Naive thymus-derived CD4-positive, alpha-beta T cell (primary cell): ENCODE data around the gene GIGYF2. TPM values are rescaled to one million over a fixed set of nuclear protein-coding genes. Genes with fewer than 3 reads are reported as not detected.
"Not testable (repeated sequence)": the region's sequence is repeated elsewhere in the genome, so short reads cannot be mapped to it uniquely, and the experiment has no call there.

Experiments used
- ATAC-seq: fragments of 150-1000 bp; cut with Tn5 transposase; 2 replicates; pipeline ENCODE4 v1.10.0; 2021; ENCODE audit warnings: mild to moderate bottlenecking, moderate library complexity
- CTCF ChIA-PET: fragments of 350-600 bp; sonication (Branson Sonifier 250); formaldehyde crosslinking; loops from one replicate; lab custom pipeline; 2021; ENCODE audit warnings: antibody characterized with exemption; lab: Charles Lee
- POLR2A ChIA-PET: fragments of 350-600 bp; sonication (Branson Sonifier 250); formaldehyde crosslinking; loops from one replicate; lab custom pipeline; 2021; ENCODE audit warnings: antibody characterized with exemption, inconsistent platforms; lab: Charles Lee
- DNase-seq, 9 donors: peaks; one replicate each; pipeline versions ENCODE4 v3.0.0 to v3.0.0-alpha.2; 2020 to 2022; ENCODE audit warnings: mixed read lengths in 1 of 9
- H3K27ac ChIP-seq: one replicate; pipeline ENCODE4 v1.7.0; 2013; ENCODE audit warnings: mild to moderate bottlenecking, low read depth, low read length, moderate library complexity
- H3K27me3 ChIP-seq, 2 donors: one replicate each; pipeline ENCODE4 v1.7.0; 2013; ENCODE audit warnings: low read length in 2 of 2, mild to moderate bottlenecking in 2 of 2, moderate library complexity in 2 of 2; ENCODE audit not compliant: control insufficient read depth in 2 of 2, insufficient read depth in 2 of 2
- H3K36me3 ChIP-seq, 3 experiments: 1 replicate in 2 of 3; 2 replicates in 1 of 3; pipeline ENCODE4 v1.7.0; 2013; ENCODE audit warnings: low read length in 3 of 3, mild to moderate bottlenecking in 3 of 3, moderate library complexity in 1 of 3; ENCODE audit not compliant: insufficient read depth in 3 of 3, control insufficient read depth in 2 of 3
- H3K4me1 ChIP-seq, 2 donors: one replicate each; pipeline ENCODE4 v1.7.0; 2013; ENCODE audit warnings: low read length in 2 of 2, mild to moderate bottlenecking in 2 of 2, moderate library complexity in 1 of 2; ENCODE audit not compliant: control insufficient read depth in 2 of 2, insufficient read depth in 2 of 2
- H3K4me3 ChIP-seq: 2 replicates; pipeline ENCODE4 v1.7.0; 2013; ENCODE audit warnings: mild to moderate bottlenecking, low read length
- H3K9me3 ChIP-seq, 3 experiments: 1 replicate in 2 of 3; 2 replicates in 1 of 3; pipeline ENCODE4 v1.7.0; 2013; ENCODE audit warnings: low read length in 3 of 3; ENCODE audit not compliant: control insufficient read depth in 2 of 3
- H3K27ac Mint-ChIP-seq, 9 donors: one replicate each; pipeline ENCODE4 v1.8.0; 2020 to 2022; ENCODE audit warnings: mixed read lengths in 9 of 9, mild to moderate bottlenecking in 8 of 9, moderate library complexity in 5 of 9, inconsistent platforms in 2 of 9
- H3K27me3 Mint-ChIP-seq, 5 donors: one replicate each; pipeline ENCODE4 v1.8.0; 2021 to 2022; ENCODE audit warnings: mixed read lengths in 5 of 5, mild to moderate bottlenecking in 1 of 5
- H3K36me3 Mint-ChIP-seq, 5 donors: one replicate each; pipeline ENCODE4 v1.8.0; 2020 to 2022; ENCODE audit warnings: mixed read lengths in 5 of 5, mild to moderate bottlenecking in 3 of 5, inconsistent platforms in 1 of 5
- H3K4me1 Mint-ChIP-seq, 7 donors: one replicate each; pipeline ENCODE4 v1.8.0; 2020 to 2022; ENCODE audit warnings: mixed read lengths in 7 of 7, mild to moderate bottlenecking in 3 of 7, inconsistent platforms in 1 of 7
- H3K4me3 Mint-ChIP-seq, 10 donors: one replicate each; pipeline ENCODE4 v1.8.0; 2020 to 2022; ENCODE audit warnings: mild to moderate bottlenecking in 10 of 10, mixed read lengths in 10 of 10, moderate library complexity in 6 of 10, inconsistent platforms in 2 of 10
- H3K9me3 Mint-ChIP-seq, 11 donors: one replicate each; pipeline ENCODE4 v1.8.0; 2020 to 2022; ENCODE audit warnings: mixed read lengths in 11 of 11, mild to moderate bottlenecking in 4 of 11, inconsistent platforms in 1 of 11, moderate library complexity in 1 of 11
- intact Hi-C, 2 donors: fragments of 100-400 bp; cut with micrococcal nuclease; formaldehyde crosslinking; loops; one replicate each; pipeline ENCODE4 v1.15.1; 2023
- polyA plus RNA-seq, 2 donors: library from polyadenylated mRNA; unstranded; fragments of 300-500 nt; fragmentation: Illumina TruSeq; gene quantifications; one replicate each; pipeline ENCODE4 v1.2.3, GENCODE V29; 2021
- total RNA-seq, 6 experiments: library from RNA in 5 of 6; stranded (reverse) in 5 of 6; gene quantifications; 1 replicate in 5 of 6; 2 replicates in 1 of 6; pipeline ENCODE4 v1.2.3 and lab custom pipeline; 2021 to 2026

GIGYF2 gene
- total and polyA plus RNA-seq, 7 experiments from 2014 or later = 25.3 to 82.8 (median 72.3) TPM

- H3K27ac Mint-ChIP-seq = peak overlapping the region in 4 of 9 donors; percentile 11 to 62 (median 50)
- H3K4me3 Mint-ChIP-seq, H3K4me1 Mint-ChIP-seq, H3K9me3 ChIP-seq, DNase-seq, H3K4me3 ChIP-seq, H3K27me3 Mint-ChIP-seq, POLR2A ChIA-PET, H3K27me3 ChIP-seq, H3K9me3 Mint-ChIP-seq, ATAC-seq, H3K27ac ChIP-seq, H3K4me1 ChIP-seq: not testable (repeated sequence)
- CTCF ChIA-PET = interaction anchor here (0.7 to 2.1 kb wide), 4 partner anchors 85 to 399 kb away, joined by 3 to 13 read pairs (median 3); partner anchors contain the start of gene ATG16L1
- intact Hi-C loops = loop anchor here (5.0 to 10.0 kb wide), 2 partner anchors 593 to 860 kb away; partner anchors contain the start of gene UGT1A5 (in 1 of the 2)
- H3K36me3 Mint-ChIP-seq = peaks cover 9 to 50% (median 23%) of the 10 kb centered on the region in 5 donors
- H3K36me3 ChIP-seq = peaks cover 8 to 81% (median 14%) of the 10 kb centered on the region in 3 experiments
These were observed 154.9 kb downstream of the GIGYF2 start for GRCh38 chr2:232852081-232852480.

DNA sequence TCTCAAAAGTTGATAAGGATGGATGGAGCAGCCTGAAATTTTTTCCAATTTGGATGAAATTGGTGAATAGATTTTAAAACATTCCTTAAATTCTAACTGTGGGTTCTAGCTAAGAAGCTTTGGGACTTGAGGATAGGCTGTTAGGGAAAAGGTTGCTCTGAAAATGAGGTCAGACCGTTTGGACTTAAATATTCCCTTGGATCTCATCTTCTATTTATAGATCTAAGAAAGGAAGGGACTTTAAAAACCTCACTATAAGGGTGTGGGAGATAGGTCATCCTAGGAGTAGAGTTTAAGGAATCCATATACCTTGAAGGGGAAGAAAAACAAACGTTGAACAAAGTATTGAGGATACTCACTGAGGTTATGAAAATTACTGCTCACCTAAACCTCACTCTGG, 155.5 kb downstream of the GIGYF2 start:
- no peak overlapping the region for H3K4me3 Mint-ChIP-seq
- H3K27me3 Mint-ChIP-seq = no peaks in the 10 kb centered on the region
- DNase-seq (no peak), ATAC-seq (no peak)
- H3K27me3 ChIP-seq = no peaks in the 10 kb centered on the region
- peaks cover 4 to 81% (median 14%) of the 10 kb centered on the region in 3 experiments for H3K36me3 ChIP-seq
- POLR2A ChIA-PET = interaction anchor here (1.1 kb wide), 1 partner anchor 13 kb away, joined by 3 read pairs; no protein-coding TSS in a partner anchor
- intact Hi-C loops = loop anchor here (1.0 to 10.0 kb wide), 5 partner anchors 202 to 860 kb away; partner anchors contain the start of genes ATG16L1 (in 2 of the 2) and UGT1A5 (in 1 of the 2)
- H3K36me3 Mint-ChIP-seq = peaks cover 11 to 52% (median 22%) of the 10 kb centered on the region in 5 donors
- H3K4me1 ChIP-seq = no peaks in the 10 kb centered on the region
- peak overlapping the region in 4 of 9 donors; percentile 21 to 72 (median 44) for H3K27ac Mint-ChIP-seq
- CTCF ChIA-PET = interaction anchor here (0.7 to 2.1 kb wide), 5 partner anchors 85 to 558 kb away, joined by 3 to 13 read pairs (median 3); partner anchors contain the start of gene ATG16L1
- H3K4me1 Mint-ChIP-seq = peaks cover 0 to 5% (median 0%) of the 10 kb centered on the region in 7 donors
- no peak overlapping the region for H3K4me3 ChIP-seq
- H3K9me3 Mint-ChIP-seq = no peaks in the 10 kb centered on the region
- no peaks in the 10 kb centered on the region for H3K9me3 ChIP-seq
- no peak overlapping the region for H3K27ac ChIP-seq

GRCh38 chr2:232854082-232854481, 157.0 kb downstream of the GIGYF2 start:
- H3K27ac Mint-ChIP-seq = no peak overlapping the region
- H3K4me1 Mint-ChIP-seq = peaks cover 0 to 5% (median 0%) of the 10 kb centered on the region in 7 donors
- Histone ChIP-seq H3K4me1 (no peaks in the 10 kb centered on the region), H3K36me3 (peaks cover 4 to 81% (median 21%) of the 10 kb centered on the region in 3 experiments), H3K27ac (no peak overlapping the region), H3K27me3 (no peaks in the 10 kb centered on the region), H3K4me3 (no peak overlapping the region), H3K9me3 (no peaks in the 10 kb centered on the region)
- H3K36me3 Mint-ChIP-seq = peaks cover 11 to 55% (median 17%) of the 10 kb centered on the region in 5 donors
- no peak overlapping the region for H3K4me3 Mint-ChIP-seq
- H3K9me3 Mint-ChIP-seq = no peaks in the 10 kb centered on the region
- POLR2A ChIA-PET = interaction anchor here (0.6 kb wide), 1 partner anchor 1271 kb away, joined by 6 read pairs; no protein-coding TSS in a partner anchor
- ATAC-seq (no peak), DNase-seq (no peak)
- no peaks in the 10 kb centered on the region for H3K27me3 Mint-ChIP-seq
- intact Hi-C loops = loop anchor here (5.0 to 10.0 kb wide), 2 partner anchors 591 to 858 kb away; partner anchors contain the start of gene UGT1A5 (in 1 of the 2)
- CTCF ChIA-PET = interaction anchor here (1.2 to 2.1 kb wide), 2 partner anchors 397 kb away, joined by 4 to 13 read pairs; partner anchors contain the start of gene ATG16L1

DNA sequence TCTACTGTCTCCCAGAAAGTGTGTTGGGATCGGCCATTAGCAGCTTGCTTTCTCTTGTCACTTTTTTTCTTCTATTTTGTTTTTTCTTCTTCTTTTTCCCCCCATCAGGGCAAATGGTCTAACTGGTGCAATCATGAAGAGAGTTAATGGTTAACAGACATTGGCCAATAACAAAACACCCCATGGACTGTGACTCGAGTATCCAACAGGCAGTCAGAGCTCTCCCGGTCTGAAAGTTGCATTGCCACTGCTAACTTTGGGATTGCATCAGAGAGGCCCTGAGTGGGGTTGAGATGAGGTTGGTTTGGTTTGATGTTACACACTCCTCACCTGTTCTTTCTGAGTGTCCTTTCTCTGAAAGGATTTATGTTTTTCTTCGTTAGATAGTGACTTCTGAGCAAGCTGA, 160.0 kb downstream of the GIGYF2 start:
- peak overlapping the region in 4 of 9 donors; percentile 5 to 33 (median 16) for H3K27ac Mint-ChIP-seq
- DNase-seq (no peak), ATAC-seq (no peak)
- intact Hi-C loops = loop anchor here in 1 of 2 donors (10.0 kb wide), 1 partner anchor 588 kb away; no protein-coding TSS in a partner anchor
- peaks cover 14 to 53% (median 19%) of the 10 kb centered on the region in 5 donors for H3K36me3 Mint-ChIP-seq
- POLR2A ChIA-PET = no interaction called here
- H3K9me3 Mint-ChIP-seq = no peaks in the 10 kb centered on the region
- no peak overlapping the region for H3K4me3 ChIP-seq
- no peaks in the 10 kb centered on the region for H3K27me3 ChIP-seq
- no peaks in the 10 kb centered on the region for H3K27me3 Mint-ChIP-seq
- no peak overlapping the region for H3K4me3 Mint-ChIP-seq
- no peaks in the 10 kb centered on the region for H3K9me3 ChIP-seq
- H3K4me1 ChIP-seq = no peaks in the 10 kb centered on the region
- H3K4me1 Mint-ChIP-seq = peaks cover 0 to 5% (median 0%) of the 10 kb centered on the region in 7 donors
- no peak overlapping the region for H3K27ac ChIP-seq
- H3K36me3 ChIP-seq = peaks cover 0 to 60% (median 17%) of the 10 kb centered on the region in 3 experiments
- CTCF ChIA-PET = no interaction called here

GRCh38 chr2:232859385-232859916, 162.3 kb downstream of the GIGYF2 start:
- H3K27me3 ChIP-seq = no peaks in the 10 kb centered on the region
- no peaks in the 10 kb centered on the region for H3K9me3 ChIP-seq
- H3K4me1 ChIP-seq = no peaks in the 10 kb centered on the region
- peaks cover 14 to 50% (median 19%) of the 10 kb centered on the region in 5 donors for H3K36me3 Mint-ChIP-seq
- H3K27ac ChIP-seq = no peak overlapping the region
- ChIA-PET POLR2A (no interaction called here), CTCF (interaction anchor here (0.6 kb wide), 1 partner anchor 189 kb away, joined by 4 read pairs; no protein-coding TSS in a partner anchor)
- no peaks in the 10 kb centered on the region for H3K9me3 Mint-ChIP-seq
- ATAC-seq = no peak
- peak overlapping the region in 3 of 9 donors; percentile 24 to 59 (median 54) for H3K27ac Mint-ChIP-seq
- H3K27me3 Mint-ChIP-seq = no peaks in the 10 kb centered on the region
- H3K4me1 Mint-ChIP-seq = no peaks in the 10 kb centered on the region
- no peak overlapping the region for H3K4me3 ChIP-seq
- DNase-seq = no peak
- intact Hi-C loops = loop anchor here in 1 of 2 donors (10.0 kb wide), 1 partner anchor 585 kb away; no protein-coding TSS in a partner anchor
- peaks cover 0 to 51% (median 17%) of the 10 kb centered on the region in 3 experiments for H3K36me3 ChIP-seq
- H3K4me3 Mint-ChIP-seq = no peak overlapping the region

- intact Hi-C loops = no loop called here
- no peaks in the 10 kb centered on the region for H3K4me1 Mint-ChIP-seq
- H3K9me3 Mint-ChIP-seq = no peaks in the 10 kb centered on the region
- no peak overlapping the region for H3K4me3 ChIP-seq
- no peak overlapping the region for H3K27ac Mint-ChIP-seq
- ATAC-seq (no peak), DNase-seq (no peak)
- CTCF ChIA-PET = no interaction called here
- no peak overlapping the region for H3K27ac ChIP-seq
- no peaks in the 10 kb centered on the region for H3K9me3 ChIP-seq
- H3K4me3 Mint-ChIP-seq = no peak overlapping the region
- H3K27me3 ChIP-seq = no peaks in the 10 kb centered on the region
- no peaks in the 10 kb centered on the region for H3K4me1 ChIP-seq
- H3K27me3 Mint-ChIP-seq = no peaks in the 10 kb centered on the region
- peaks cover 0 to 43% (median 10%) of the 10 kb centered on the region in 3 experiments for H3K36me3 ChIP-seq
- peaks cover 14 to 44% (median 19%) of the 10 kb centered on the region in 5 donors for H3K36me3 Mint-ChIP-seq
- POLR2A ChIA-PET = interaction anchor here (0.7 kb wide), 1 partner anchor 17 kb away, joined by 3 read pairs; no protein-coding TSS in a partner anchor
These were observed 163.6 kb downstream of the GIGYF2 start for GRCh38 chr2:232860593-232861241.
